Panc1 (cell line): Measurements from ENCODE around the gene STYXL1.

Source experiments
- CTCF ChIP-seq: fragments of 450-650 bp; IDR thresholded peaks from 2 replicates; pipeline ENCODE4 v1.5.1; 2017; ENCODE audit warnings: mild to moderate bottlenecking
- POLR2AphosphoS5 ChIP-seq: IDR thresholded peaks from 2 replicates; pipeline ENCODE4 v1.6.1; 2012; ENCODE audit warnings: mild to moderate bottlenecking, low read depth, low read length, moderate library complexity
- REST ChIP-seq, 2 experiments: IDR thresholded peaks; 2 replicates each; pipeline ENCODE4 v1.6.1; 2011 to 2012; ENCODE audit warnings: low read depth in 2 of 2, control low read depth in 1 of 2, low read length in 1 of 2, mild to moderate bottlenecking in 1 of 2, moderate library complexity in 1 of 2; ENCODE audit not compliant: insufficient read depth in 1 of 2
- SIN3A ChIP-seq: IDR thresholded peaks from 2 replicates; pipeline ENCODE4 v1.6.1; 2012; ENCODE audit warnings: low read depth, mild to moderate bottlenecking, low read length, moderate library complexity, borderline replicate concordance; ENCODE audit not compliant: insufficient read depth
- TCF7L2 ChIP-seq: IDR thresholded peaks from 2 replicates; pipeline ENCODE4 v1.6.1; 2011; ENCODE audit warnings: mild to moderate bottlenecking, low read depth, low read length, inconsistent platforms

GRCh38 chr7:76077435-76077834 lies 29.6 kb upstream of the STYXL1 start:
- TF ChIP-seq POLR2AphosphoS5 (no peak), CTCF (no peak), REST (IDR thresholded peaks at IDR 0.05; ENCODE audit: insufficient read depth in 1 of 2, low read depth in 2 of 2, low read length in 1 of 2) (no peak), TCF7L2 (no peak), SIN3A (no peak)
